Measurements from ENCODE around the gene SLC2A14.

- TF ChIP-seq CTCF (IDR thresholded peaks at IDR 0.05; ENCODE audit: low read depth, low read length, poor library complexity, severe bottlenecking): no peak
- no peak for TF ChIP-seq EZH2phosphoT487 (IDR thresholded peaks at IDR 0.05; ENCODE audit: borderline replicate concordance, low read length)
These were observed 12.0 kb upstream of the SLC2A14 start for GRCh38 chr12:7884689-7885088.

All from DOHH2 (cell line).